WERI-Rb-1 (cell line): ENCODE measurements around the gene CDYL.

Source experiments
- DNase-seq: peaks from one replicate; pipeline ENCODE4 v3.0.0-alpha.2; 2020
- H3K27ac ChIP-seq: fragments of 250-450 bp; sonication (Bioruptor Pico); 2 replicates; pipeline ENCODE4 v1.5.1; 2020; ENCODE audit warnings: mild to moderate bottlenecking, moderate library complexity
- H3K27me3 ChIP-seq: fragments of 250-450 bp; sonication (Bioruptor Pico); 2 replicates; pipeline ENCODE4 v1.5.1; 2021; ENCODE audit warnings: mild to moderate bottlenecking, low read depth, moderate library complexity; ENCODE audit not compliant: insufficient read depth, severe bottlenecking
- H3K36me3 ChIP-seq: fragments of 250-450 bp; sonication (Bioruptor Pico); 2 replicates; pipeline ENCODE4 v1.5.1; 2020; ENCODE audit warnings: mild to moderate bottlenecking, moderate library complexity
- H3K4me3 ChIP-seq: 2 replicates; pipeline ENCODE4 v1.5.1; 2011; ENCODE audit warnings: low read depth, mild to moderate bottlenecking, control low read depth, low read length
- H3K9me3 ChIP-seq: fragments of 250-450 bp; sonication (Bioruptor Pico); 2 replicates; pipeline ENCODE4 v1.5.1; 2021; ENCODE audit warnings: mild to moderate bottlenecking, moderate library complexity; ENCODE audit not compliant: severe bottlenecking
- TF ChIP-seq, protein P1 (sequence below): IDR thresholded peaks from 2 replicates; pipeline ENCODE4 v1.5.1; 2011; ENCODE audit warnings: low read depth, mild to moderate bottlenecking, control low read depth, inconsistent platforms, low read length

The CDYL gene

DNA sequence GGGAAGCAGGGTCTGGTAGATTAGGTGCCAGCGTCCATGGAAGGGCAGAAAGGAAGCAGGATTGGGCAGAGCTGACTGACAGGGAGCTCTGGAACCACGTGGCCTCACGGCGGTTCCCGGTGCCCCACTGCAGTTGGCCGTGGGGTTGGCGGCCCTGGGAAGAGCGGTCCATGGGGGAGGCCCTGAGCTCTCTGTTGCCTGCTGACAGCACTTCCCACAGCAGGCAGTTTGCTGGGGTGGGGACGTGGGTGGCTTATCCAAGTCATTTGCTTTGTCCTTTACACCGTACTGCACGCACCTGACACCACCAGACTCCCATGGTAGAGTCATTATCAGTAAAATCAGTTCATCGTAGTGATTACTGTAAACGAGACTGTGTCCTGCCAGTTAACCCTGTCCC is 171.5 kb downstream of the CDYL start:
- TF ChIP-seq, protein P1, sequence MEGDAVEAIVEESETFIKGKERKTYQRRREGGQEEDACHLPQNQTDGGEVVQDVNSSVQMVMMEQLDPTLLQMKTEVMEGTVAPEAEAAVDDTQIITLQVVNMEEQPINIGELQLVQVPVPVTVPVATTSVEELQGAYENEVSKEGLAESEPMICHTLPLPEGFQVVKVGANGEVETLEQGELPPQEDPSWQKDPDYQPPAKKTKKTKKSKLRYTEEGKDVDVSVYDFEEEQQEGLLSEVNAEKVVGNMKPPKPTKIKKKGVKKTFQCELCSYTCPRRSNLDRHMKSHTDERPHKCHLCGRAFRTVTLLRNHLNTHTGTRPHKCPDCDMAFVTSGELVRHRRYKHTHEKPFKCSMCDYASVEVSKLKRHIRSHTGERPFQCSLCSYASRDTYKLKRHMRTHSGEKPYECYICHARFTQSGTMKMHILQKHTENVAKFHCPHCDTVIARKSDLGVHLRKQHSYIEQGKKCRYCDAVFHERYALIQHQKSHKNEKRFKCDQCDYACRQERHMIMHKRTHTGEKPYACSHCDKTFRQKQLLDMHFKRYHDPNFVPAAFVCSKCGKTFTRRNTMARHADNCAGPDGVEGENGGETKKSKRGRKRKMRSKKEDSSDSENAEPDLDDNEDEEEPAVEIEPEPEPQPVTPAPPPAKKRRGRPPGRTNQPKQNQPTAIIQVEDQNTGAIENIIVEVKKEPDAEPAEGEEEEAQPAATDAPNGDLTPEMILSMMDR = no peak
- H3K36me3 ChIP-seq = peaks cover 47% of the 10 kb centered on the region
- no peaks in the 10 kb centered on the region for H3K9me3 ChIP-seq
- no peak overlapping the region for H3K27ac ChIP-seq
- DNase-seq = no peak
- no peak overlapping the region for H3K4me3 ChIP-seq
- H3K27me3 ChIP-seq = no peaks in the 10 kb centered on the region

DNA sequence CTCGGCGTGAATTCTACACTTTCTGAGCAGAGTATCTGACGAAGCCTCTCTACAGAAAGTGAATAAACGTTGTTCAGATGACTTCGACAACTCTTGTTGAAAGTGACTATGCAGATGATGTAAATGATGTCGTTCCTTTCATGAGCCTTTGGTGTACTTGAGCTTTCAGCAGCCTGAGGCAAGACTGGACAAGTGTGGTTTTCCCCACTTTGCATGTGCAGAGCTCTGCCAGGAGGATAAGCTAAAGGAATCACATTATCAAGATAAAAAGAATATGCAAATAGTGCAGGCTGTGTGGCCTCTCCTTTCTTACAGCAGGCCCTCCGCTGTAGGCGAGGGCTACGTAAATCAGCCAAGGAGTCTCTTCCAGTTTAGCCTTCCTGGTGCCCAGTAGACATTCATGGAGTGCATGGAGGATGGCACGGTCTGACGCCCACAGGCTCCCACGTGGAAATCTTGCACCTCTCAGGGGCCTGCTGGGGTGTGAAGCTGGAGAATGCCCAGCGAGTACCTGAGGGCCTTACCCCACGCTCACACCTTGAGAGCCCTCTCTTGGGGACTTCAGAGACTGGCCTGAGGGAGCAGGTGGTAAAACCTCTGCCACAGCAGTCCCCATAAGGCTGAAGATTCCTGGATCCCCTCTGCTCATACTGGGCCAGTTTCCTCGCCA is 172.7 kb downstream of the CDYL start:
- Histone ChIP-seq H3K36me3 (peaks cover 51% of the 10 kb centered on the region), H3K9me3 (no peaks in the 10 kb centered on the region), H3K27me3 (no peaks in the 10 kb centered on the region), H3K4me3 (no peak overlapping the region), H3K27ac (no peak overlapping the region)
- TF ChIP-seq, protein P1 = no peak
- no peak for DNase-seq

DNA sequence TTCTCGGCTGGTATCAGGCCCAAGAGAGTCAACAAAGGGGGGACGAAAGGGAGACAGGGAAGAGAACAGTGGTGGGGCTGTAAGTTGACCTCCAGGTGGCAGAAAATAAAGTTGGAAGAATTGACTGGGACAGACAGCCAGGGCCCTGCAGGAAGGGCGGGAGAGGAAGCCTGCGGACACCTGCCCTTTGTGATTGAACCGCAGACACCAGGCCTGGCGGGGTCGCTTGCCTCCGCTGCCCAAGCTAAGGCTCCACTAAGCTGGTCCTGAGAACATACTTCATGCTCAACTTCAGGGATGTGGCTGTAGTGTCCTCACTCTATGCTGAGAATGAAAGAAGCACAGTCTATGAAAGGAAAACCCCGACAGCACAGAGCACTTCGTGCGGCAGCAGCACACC is 173.9 kb downstream of the CDYL start:
- Histone ChIP-seq H3K27ac (no peak overlapping the region), H3K9me3 (no peaks in the 10 kb centered on the region), H3K36me3 (peaks cover 50% of the 10 kb centered on the region), H3K4me3 (no peak overlapping the region), H3K27me3 (no peaks in the 10 kb centered on the region)
- TF ChIP-seq, protein P1 = no peak
- DNase-seq = no peak

DNA sequence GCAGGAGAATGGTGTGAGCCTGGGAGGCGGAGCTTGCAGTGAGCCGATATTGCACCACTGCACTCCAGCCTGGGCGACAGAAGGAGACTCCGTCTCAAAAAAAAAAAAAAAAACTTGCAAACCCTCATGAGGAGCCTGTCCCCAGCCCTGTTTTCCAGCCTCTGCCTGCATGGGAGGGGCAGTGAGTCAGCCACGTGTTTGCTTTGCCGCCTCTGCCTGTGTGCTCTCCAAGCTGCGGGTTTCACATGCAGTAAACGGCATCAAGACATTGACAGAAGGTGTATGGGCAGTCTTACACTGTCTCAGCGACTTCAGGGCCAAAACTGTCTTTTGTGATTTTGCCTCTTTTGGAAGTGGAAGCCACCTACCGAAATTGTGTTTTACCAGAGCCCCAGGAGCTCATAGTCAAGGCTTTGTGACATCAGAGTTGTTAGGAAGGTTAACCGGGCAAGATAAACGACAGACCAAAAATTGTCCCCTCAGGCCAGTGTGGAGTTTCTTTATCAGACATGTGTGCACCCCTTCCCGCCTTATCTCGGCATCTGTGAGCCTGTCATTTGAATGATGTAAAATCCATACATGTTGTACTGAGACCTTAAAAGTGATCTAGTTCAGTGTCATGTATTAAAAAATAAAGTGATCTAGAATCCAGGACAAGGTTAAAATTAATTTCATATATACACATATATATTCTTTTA is 174.8 kb downstream of the CDYL start:
- Histone ChIP-seq H3K4me3 (no peak overlapping the region), H3K27ac (no peak overlapping the region), H3K36me3 (peaks cover 46% of the 10 kb centered on the region), H3K9me3 (no peaks in the 10 kb centered on the region), H3K27me3 (no peaks in the 10 kb centered on the region)
- no peak for DNase-seq
- TF ChIP-seq, protein P1 = no peak

DNA sequence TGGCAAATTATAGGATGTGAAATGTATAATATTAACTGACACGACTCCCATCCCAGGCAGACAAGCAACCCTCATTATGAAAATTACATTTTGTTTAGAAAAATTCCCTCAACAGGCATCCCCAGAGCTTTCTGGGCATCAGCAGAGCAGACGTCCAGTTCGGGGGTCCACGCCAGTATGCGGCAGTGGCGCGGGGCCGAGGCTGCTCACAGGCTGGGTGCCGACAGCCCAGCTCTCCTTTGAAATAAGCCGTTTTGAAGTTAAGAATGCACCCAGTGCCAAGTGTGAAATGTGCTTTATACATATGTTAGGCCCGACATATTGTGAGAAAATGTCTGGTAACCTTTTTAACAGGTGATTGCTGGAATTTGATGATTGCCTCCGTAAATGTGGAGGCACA is 177.2 kb downstream of the CDYL start:
- Histone ChIP-seq H3K4me3 (no peak overlapping the region), H3K27me3 (no peaks in the 10 kb centered on the region), H3K36me3 (peaks cover 39% of the 10 kb centered on the region), H3K9me3 (no peaks in the 10 kb centered on the region), H3K27ac (no peak overlapping the region)
- TF ChIP-seq, protein P1 = no peak
- DNase-seq = no peak
